Left ventricle myocardium inferior (tissue), 1 donor: ENCODE data around the gene SLC30A10. TPM values are rescaled to one million over a fixed set of nuclear protein-coding genes. Genes with fewer than 3 reads are reported as not detected.
"Not testable (repeated sequence)": the region's sequence is repeated elsewhere in the genome, so short reads cannot be mapped to it uniquely, and the experiment has no call there.

Experiments
- DNase-seq: peaks from one replicate; pipeline ENCODE4 v3.0.0-alpha.2; 2020
- H3K27ac ChIP-seq: fragments of 200-600 bp; replicated peaks from 2 replicates; pipeline ENCODE4 v1.8.0; 2021
- H3K27me3 ChIP-seq: fragments of 200-600 bp; 2 replicates; pipeline ENCODE4 v1.8.0; 2021; ENCODE audit warnings: low read depth
- H3K36me3 ChIP-seq: fragments of 200-600 bp; 2 replicates; pipeline ENCODE4 v1.8.0; 2021
- H3K4me1 ChIP-seq: fragments of 200-600 bp; 2 replicates; pipeline ENCODE4 v1.8.0; 2021
- H3K4me3 ChIP-seq: fragments of 200-600 bp; 2 replicates; pipeline ENCODE4 v1.8.0; 2021; ENCODE audit warnings: mild to moderate bottlenecking, moderate library complexity
- H3K9me3 ChIP-seq: fragments of 200-600 bp; replicated peaks from 2 replicates; pipeline ENCODE4 v1.8.0; 2021
- CTCF ChIP-seq: fragments of 200-600 bp; IDR thresholded peaks from 2 replicates; pipeline ENCODE4 v1.8.0; 2021; ENCODE audit warnings: antibody characterized with exemption, mild to moderate bottlenecking, borderline replicate concordance
- intact Hi-C: fragments of 100-400 bp; cut with micrococcal nuclease; formaldehyde crosslinking; loops from one replicate; pipeline ENCODE4 v1.11.0; 2022
- total RNA-seq: library from RNA; stranded (reverse); fragmentation: NEBNext Ultra II Directional; extraction: Animal tissue kit (Norgen Biotek cat#: 25700); gene quantifications from one replicate; pipeline ENCODE4 v1.2.1, GENCODE V29; 2021
- donor health status: DM: no; HTN: yes; CAD: no; lungs with severe emphysema.

The SLC30A10 gene
- total RNA-seq, 1 donor from 2014 or later, result 0.47 TPM

GRCh38 chr1:219876798-219877209, 51.6 kb downstream of the SLC30A10 start:
- no peak for TF ChIP-seq CTCF
- Histone ChIP-seq H3K36me3 (no peaks in the 10 kb centered on the region), H3K4me3 (no peak overlapping the region), H3K9me3 (no peaks in the 10 kb centered on the region), H3K4me1 (no peaks in the 10 kb centered on the region), H3K27ac (no peak overlapping the region), H3K27me3 (peaks cover 36% of the 10 kb centered on the region)
- DNase-seq, result no peak
- intact Hi-C loops, result no loop called here

DNA sequence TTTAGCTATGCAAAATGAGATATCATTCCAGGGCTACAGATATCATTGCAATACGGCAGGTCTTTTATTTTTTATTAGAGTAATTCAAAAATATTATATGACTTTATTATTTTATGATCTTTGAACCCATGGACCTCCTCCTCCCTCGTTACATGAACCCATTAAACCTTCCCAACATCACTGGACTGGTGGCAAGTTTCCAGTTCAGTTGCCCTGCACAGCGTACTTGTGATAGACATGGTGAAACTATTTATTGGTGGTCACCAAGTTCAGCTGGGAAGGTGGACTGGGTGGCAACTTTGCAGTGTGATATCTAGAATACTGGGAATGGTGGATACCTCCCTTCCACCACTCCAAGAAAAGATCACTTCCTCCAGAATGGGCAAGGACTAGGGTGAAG, 52.5 kb downstream of the SLC30A10 start:
- no peak for TF ChIP-seq CTCF
- intact Hi-C loops, result no loop called here
- no peak overlapping the region for H3K27ac ChIP-seq
- no peak overlapping the region for H3K4me3 ChIP-seq
- peaks cover 31% of the 10 kb centered on the region for H3K27me3 ChIP-seq
- no peaks in the 10 kb centered on the region for H3K4me1 ChIP-seq
- no peaks in the 10 kb centered on the region for H3K9me3 ChIP-seq
- no peak for DNase-seq
- H3K36me3 ChIP-seq, result no peaks in the 10 kb centered on the region

DNA sequence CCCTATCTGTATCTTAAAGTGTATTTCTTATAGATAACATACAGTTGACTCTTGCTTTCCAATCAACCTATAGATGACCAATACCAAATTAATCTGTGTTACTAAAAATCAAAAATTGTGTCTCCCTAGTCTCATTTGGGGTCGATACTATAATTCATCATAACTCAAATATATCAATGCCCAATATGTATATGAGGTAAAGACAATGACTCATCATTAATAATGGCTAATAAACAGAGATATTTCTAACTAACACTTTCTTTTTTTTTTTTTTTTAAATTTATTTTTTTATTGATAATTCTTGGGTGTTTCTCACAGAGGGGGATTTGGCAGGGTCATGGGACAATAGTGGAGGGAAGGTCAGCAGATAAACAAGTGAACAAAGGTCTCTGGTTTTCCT, 55.8 kb downstream of the SLC30A10 start:
- H3K36me3 ChIP-seq, intact Hi-C loops, DNase-seq, H3K4me3 ChIP-seq, H3K27ac ChIP-seq, H3K4me1 ChIP-seq, H3K9me3 ChIP-seq, H3K27me3 ChIP-seq: not testable (repeated sequence)

DNA sequence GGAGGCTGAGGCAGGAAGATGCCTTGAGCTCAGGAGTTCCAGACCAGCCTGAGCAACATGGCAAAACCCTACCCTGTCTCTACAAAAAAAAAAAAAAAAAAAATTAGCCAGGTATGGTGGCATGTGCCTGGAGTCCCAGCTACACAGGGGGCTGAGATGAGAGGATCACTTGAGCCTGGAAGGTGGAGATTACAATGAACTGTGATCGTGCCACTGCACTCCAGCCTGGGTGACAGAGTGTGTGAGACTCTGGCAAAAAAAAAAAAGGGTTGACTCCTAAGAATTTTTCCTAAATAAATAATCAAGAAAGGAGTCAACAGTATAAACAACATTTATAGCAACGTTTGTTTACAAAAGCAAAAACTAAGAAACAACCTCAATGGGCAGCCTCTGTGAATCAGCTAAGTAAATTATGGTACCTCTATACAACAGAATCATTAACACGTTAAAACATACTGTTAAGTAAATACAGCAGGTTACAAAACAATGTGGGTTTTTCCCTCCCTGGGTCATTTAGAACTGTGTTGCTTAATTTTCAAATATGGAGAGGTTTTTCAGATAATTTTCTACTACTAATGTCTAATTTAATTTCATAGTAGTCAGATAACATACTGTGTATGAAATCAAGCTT, 56.8 kb downstream of the SLC30A10 start:
- H3K4me3 ChIP-seq, result no peak overlapping the region
- H3K27ac ChIP-seq, result no peak overlapping the region
- no peaks in the 10 kb centered on the region for H3K4me1 ChIP-seq
- DNase-seq, result no peak
- no peaks in the 10 kb centered on the region for H3K36me3 ChIP-seq
- H3K27me3 ChIP-seq, result peaks cover 1% of the 10 kb centered on the region
- no peak for TF ChIP-seq CTCF
- intact Hi-C loops, result no loop called here
- peaks cover 4% of the 10 kb centered on the region for H3K9me3 ChIP-seq

- H3K4me1 ChIP-seq, H3K4me3 ChIP-seq, H3K9me3 ChIP-seq, DNase-seq, H3K36me3 ChIP-seq, H3K27ac ChIP-seq, intact Hi-C loops, H3K27me3 ChIP-seq: not testable (repeated sequence)
Observed at GRCh38 chr1:219868615-219869014, 59.7 kb downstream of the SLC30A10 start.

Other genes starting within 250 kb of the SLC30A10 start
- gene EPRS1, start 117.9 kb upstream of the SLC30A10 start, total RNA-seq, result 56.9 TPM
- 19.7 TPM for gene BPNT1, start 161.2 kb upstream of the SLC30A10 start, total RNA-seq
- gene IARS2, start 165.6 kb upstream of the SLC30A10 start, total RNA-seq, result 77.5 TPM